Mesothelial cell of epicardium (in vitro differentiated cells): ENCODE measurements around the gene PLPPR1. TPM values are rescaled to one million over a fixed set of nuclear protein-coding genes. Genes with fewer than 3 reads are reported as not detected.

Experiments
- DNase-seq, 2 experiments: peaks; one replicate each; pipeline ENCODE4 v3.0.0; 2021; ENCODE audit warnings: low spot score in 2 of 2; ENCODE audit not compliant: unreplicated experiment in 2 of 2
- H3K27ac Mint-ChIP-seq: 2 replicates; pipeline ENCODE4 v1.8.0; 2021; ENCODE audit warnings: mixed read lengths
- H3K27me3 Mint-ChIP-seq: 2 replicates; pipeline ENCODE4 v1.8.0; 2021; ENCODE audit warnings: low read depth, mixed read lengths
- H3K36me3 Mint-ChIP-seq: 2 replicates; pipeline ENCODE4 v1.8.0; 2021; ENCODE audit warnings: mixed read lengths
- H3K4me1 Mint-ChIP-seq: 2 replicates; pipeline ENCODE4 v1.8.0; 2021; ENCODE audit warnings: mixed read lengths
- H3K4me3 Mint-ChIP-seq: 2 replicates; pipeline ENCODE4 v1.8.0; 2021; ENCODE audit warnings: mild to moderate bottlenecking, moderate library complexity, mixed read lengths
- H3K9me3 Mint-ChIP-seq: 2 replicates; pipeline ENCODE4 v1.8.0; 2021; ENCODE audit warnings: mixed read lengths
- total RNA-seq: library from RNA; stranded (reverse); gene quantifications from 3 replicates; pipeline ENCODE4 v1.2.1, GENCODE V29; 2021
- TF ChIP-seq, protein P1 (sequence below): fragments of 200-600 bp; sonication (generic); IDR thresholded peaks from one replicate; pipeline ENCODE4 v1.5.0; 2021; ENCODE audit warnings: antibody characterized with exemption; ENCODE audit not compliant: unreplicated experiment

Gene PLPPR1
- total RNA-seq, 1 donor from 2014 or later: 1.3 TPM

- Mint-ChIP-seq H3K4me1 (peaks cover 2% of the 10 kb centered on the region), H3K4me3 (no peak overlapping the region), H3K27me3 (peaks cover 2% of the 10 kb centered on the region), H3K36me3 (no peaks in the 10 kb centered on the region), H3K9me3 (no peaks in the 10 kb centered on the region), H3K27ac (no peak overlapping the region)
- DNase-seq: no peak
- TF ChIP-seq, protein P1, sequence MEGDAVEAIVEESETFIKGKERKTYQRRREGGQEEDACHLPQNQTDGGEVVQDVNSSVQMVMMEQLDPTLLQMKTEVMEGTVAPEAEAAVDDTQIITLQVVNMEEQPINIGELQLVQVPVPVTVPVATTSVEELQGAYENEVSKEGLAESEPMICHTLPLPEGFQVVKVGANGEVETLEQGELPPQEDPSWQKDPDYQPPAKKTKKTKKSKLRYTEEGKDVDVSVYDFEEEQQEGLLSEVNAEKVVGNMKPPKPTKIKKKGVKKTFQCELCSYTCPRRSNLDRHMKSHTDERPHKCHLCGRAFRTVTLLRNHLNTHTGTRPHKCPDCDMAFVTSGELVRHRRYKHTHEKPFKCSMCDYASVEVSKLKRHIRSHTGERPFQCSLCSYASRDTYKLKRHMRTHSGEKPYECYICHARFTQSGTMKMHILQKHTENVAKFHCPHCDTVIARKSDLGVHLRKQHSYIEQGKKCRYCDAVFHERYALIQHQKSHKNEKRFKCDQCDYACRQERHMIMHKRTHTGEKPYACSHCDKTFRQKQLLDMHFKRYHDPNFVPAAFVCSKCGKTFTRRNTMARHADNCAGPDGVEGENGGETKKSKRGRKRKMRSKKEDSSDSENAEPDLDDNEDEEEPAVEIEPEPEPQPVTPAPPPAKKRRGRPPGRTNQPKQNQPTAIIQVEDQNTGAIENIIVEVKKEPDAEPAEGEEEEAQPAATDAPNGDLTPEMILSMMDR: no peak
Observed at GRCh38 chr9:101219030-101219429, 190.5 kb downstream of the PLPPR1 start.

DNA sequence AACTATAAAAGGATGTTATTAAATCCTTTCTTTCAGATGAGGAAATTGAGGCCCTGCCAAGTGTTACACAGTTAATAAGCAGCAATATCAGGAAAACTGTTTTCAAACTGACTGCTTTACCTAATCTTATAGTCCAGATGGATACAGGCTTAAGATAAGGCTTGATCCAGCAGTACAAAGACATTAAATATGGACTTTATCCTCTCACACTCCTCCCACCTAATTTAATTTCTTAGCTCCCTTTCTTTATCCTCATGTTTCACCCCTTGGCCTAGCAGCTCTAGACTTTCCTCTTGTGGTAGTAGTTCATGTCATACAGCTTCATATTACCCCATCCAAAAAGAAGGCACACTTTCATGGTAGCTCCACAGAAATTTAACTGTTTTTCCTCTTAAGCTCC lies 191.8 kb downstream of the PLPPR1 start:
- Mint-ChIP-seq H3K27me3 (peaks cover 5% of the 10 kb centered on the region), H3K9me3 (no peaks in the 10 kb centered on the region), H3K4me3 (no peak overlapping the region)

GRCh38 chr9:101225271-101225670 lies 196.7 kb downstream of the PLPPR1 start:
- Mint-ChIP-seq H3K27ac (no peak overlapping the region), H3K4me1 (peaks cover 5% of the 10 kb centered on the region)

More for the DNA sequence above, 191.8 kb downstream of the PLPPR1 start:
- TF ChIP-seq, protein P1: no peak
- no peak for DNase-seq
- Mint-ChIP-seq H3K36me3 (no peaks in the 10 kb centered on the region), H3K27ac (no peak overlapping the region), H3K4me1 (peaks cover 2% of the 10 kb centered on the region)

DNA sequence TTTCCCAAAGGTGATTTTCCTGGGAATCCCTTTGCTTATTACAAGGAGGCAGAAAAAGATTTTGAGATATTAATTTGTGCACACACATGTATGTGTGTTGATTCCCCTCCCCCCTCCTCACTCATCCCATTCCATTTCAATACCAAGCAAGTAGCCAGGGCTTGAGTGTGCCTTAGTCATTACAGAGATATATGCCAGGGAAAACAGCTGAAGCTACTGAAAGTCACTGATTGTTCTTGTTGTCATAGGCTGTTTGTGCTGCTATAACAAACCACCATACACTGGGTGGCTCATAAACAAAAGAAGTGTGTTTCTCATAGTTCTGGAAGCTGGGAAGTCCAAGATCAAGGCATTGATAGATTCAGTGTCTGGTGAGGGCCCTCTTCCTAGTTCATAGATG lies 197.6 kb downstream of the PLPPR1 start:
- H3K9me3 Mint-ChIP-seq: no peaks in the 10 kb centered on the region
- H3K27ac Mint-ChIP-seq: no peak overlapping the region
- TF ChIP-seq, protein P1: no peak
- H3K27me3 Mint-ChIP-seq: peaks cover 10% of the 10 kb centered on the region
- no peak for DNase-seq
- H3K36me3 Mint-ChIP-seq: no peaks in the 10 kb centered on the region
- H3K4me1 Mint-ChIP-seq: peaks cover 3% of the 10 kb centered on the region
- no peak overlapping the region for H3K4me3 Mint-ChIP-seq

More at GRCh38 chr9:101225271-101225670, 196.7 kb downstream of the PLPPR1 start:
- Mint-ChIP-seq H3K4me3 (no peak overlapping the region), H3K9me3 (no peaks in the 10 kb centered on the region), H3K36me3 (no peaks in the 10 kb centered on the region), H3K27me3 (peaks cover 10% of the 10 kb centered on the region)
- DNase-seq: no peak
- TF ChIP-seq, protein P1: no peak

- DNase-seq: no peak
- peaks cover 10% of the 10 kb centered on the region for H3K27me3 Mint-ChIP-seq
- H3K36me3 Mint-ChIP-seq: no peaks in the 10 kb centered on the region
Observed at GRCh38 chr9:101226803-101227202, 198.3 kb downstream of the PLPPR1 start.

More at GRCh38 chr9:101226803-101227202, 198.3 kb downstream of the PLPPR1 start:
- Mint-ChIP-seq H3K4me1 (peaks cover 3% of the 10 kb centered on the region), H3K9me3 (no peaks in the 10 kb centered on the region), H3K27ac (no peak overlapping the region), H3K4me3 (no peak overlapping the region)
- TF ChIP-seq, protein P1: no peak
